Transverse colon (tissue), 4 donors: ENCODE measurements around the gene LRRK2. TPM values are rescaled to one million over a fixed set of nuclear protein-coding genes. Genes with fewer than 3 reads are reported as not detected.

Experiments
- DNase-seq: peaks from one replicate; pipeline ENCODE4 v3.0.0-alpha.2; 2019
- H3K27ac ChIP-seq, 4 donors: fragments of 200-600 bp; sonication (generic); 2 replicates each; pipeline ENCODE4 v1.5.1; 2016 to 2018; ENCODE audit warnings: inconsistent platforms in 4 of 4
- H3K27me3 ChIP-seq: fragments of 200-600 bp; sonication (generic); 2 replicates; pipeline ENCODE4 v1.5.1; 2017; ENCODE audit warnings: inconsistent platforms
- H3K36me3 ChIP-seq, 4 donors: fragments of 200-600 bp; sonication (generic); 2 replicates each; pipeline ENCODE4 v1.5.1; 2017 to 2019; ENCODE audit warnings: inconsistent platforms in 4 of 4
- H3K4me1 ChIP-seq, 4 donors: fragments of 200-600 bp; sonication (generic); 2 replicates each; pipeline ENCODE4 v1.5.1; 2017 to 2020; ENCODE audit warnings: inconsistent platforms in 4 of 4
- H3K4me3 ChIP-seq, 4 donors: fragments of 200-600 bp; sonication (generic); 1 replicate in 1 of 4; 2 replicates in 3 of 4; pipeline versions ENCODE4 v1.5.1 to v1.6.1; 2017 to 2019; ENCODE audit warnings: inconsistent platforms in 4 of 4
- H3K9me3 ChIP-seq, 2 donors: fragments of 200-600 bp; sonication (generic); 2 replicates each; pipeline ENCODE4 v1.5.1; 2017 to 2019; ENCODE audit warnings: inconsistent platforms in 2 of 2
- CTCF ChIP-seq, 5 experiments: fragments of 200-600 bp in 3 of 5; fragments of 450-650 bp in 2 of 5; sonication (generic) in 3 of 5; IDR thresholded peaks; 1 replicate in 2 of 5; 2 replicates in 3 of 5; pipeline ENCODE4 v1.5.1; 2016 to 2017; ENCODE audit warnings: antibody characterized with exemption in 5 of 5, inconsistent platforms in 3 of 5, mild to moderate bottlenecking in 2 of 5, moderate library complexity in 1 of 5
- EP300 ChIP-seq: sonication (generic); formaldehyde crosslinking; IDR thresholded peaks from one replicate; pipeline ENCODE4 v1.6.1; 2017; ENCODE audit warnings: antibody characterized with exemption, low read depth
- POLR2A ChIP-seq: fragments of 450-650 bp; IDR thresholded peaks from one replicate; pipeline ENCODE4 v1.6.1; 2016; ENCODE audit warnings: antibody characterized with exemption, mild to moderate bottlenecking, moderate library complexity
- POLR2AphosphoS5 ChIP-seq, 3 donors: sonication (generic); formaldehyde crosslinking; IDR thresholded peaks; one replicate each; pipeline ENCODE4 v1.6.1; 2016; ENCODE audit warnings: antibody characterized with exemption in 3 of 3
- WGBS, 2 donors: methylation state at CpG; one replicate each; pipeline ENCODE4 v1.1.5; 2018; ENCODE audit warnings: low coverage in 1 of 2; 5-methylcytosine and 5-hydroxymethylcytosine counted together
- in situ Hi-C, 4 donors: fragments of 200-750 bp; cut with MboI; loops; one replicate each; pipeline versions ENCODE4 v1.15.0 to v1.15.1; 2017; ENCODE audit warnings: low sequenced_read_pairs in 3 of 4, low pct_ligation_motif_present in 1 of 4, low pct_unique_long_range_greater_than_20kb in 1 of 4
- intact Hi-C: fragments of 100-400 bp; cut with DNase I; formaldehyde crosslinking; loops from one replicate; pipeline ENCODE4 v1.15.1; 2023; ENCODE audit warnings: low total_unique reads
- total RNA-seq, 4 donors: library from RNA; depleted of rRNA; stranded (reverse); fragments of >200 nt; gene quantifications; one replicate each; pipeline ENCODE4 v1.1.0, GENCODE V29; 2016

LRRK2 gene
- total RNA-seq, 4 donors from 2014 or later, result 1.9 to 30.8 (median 7.9) TPM

GRCh38 chr12:40286583-40286982, 61.8 kb downstream of the LRRK2 start:
- DNase-seq, result no peak
- Histone ChIP-seq H3K4me3 (no peak overlapping the region), H3K27me3 (no peaks in the 10 kb centered on the region), H3K36me3 (peaks cover 0 to 10% (median 0%) of the 10 kb centered on the region in 4 donors), H3K4me1 (no peaks in the 10 kb centered on the region), H3K9me3 (peaks cover 0 to 3% of the 10 kb centered on the region in 2 donors), H3K27ac (no peak overlapping the region)
- intact Hi-C loops (no loop called here), in situ Hi-C loops (no loop called here)
- no peak for TF ChIP-seq CTCF (IDR thresholded peaks at IDR 0.05)
- TF ChIP-seq POLR2AphosphoS5 (IDR thresholded peaks at IDR 0.05), result no peak
- TF ChIP-seq POLR2A, result no peak
- no peak for TF ChIP-seq EP300

DNA sequence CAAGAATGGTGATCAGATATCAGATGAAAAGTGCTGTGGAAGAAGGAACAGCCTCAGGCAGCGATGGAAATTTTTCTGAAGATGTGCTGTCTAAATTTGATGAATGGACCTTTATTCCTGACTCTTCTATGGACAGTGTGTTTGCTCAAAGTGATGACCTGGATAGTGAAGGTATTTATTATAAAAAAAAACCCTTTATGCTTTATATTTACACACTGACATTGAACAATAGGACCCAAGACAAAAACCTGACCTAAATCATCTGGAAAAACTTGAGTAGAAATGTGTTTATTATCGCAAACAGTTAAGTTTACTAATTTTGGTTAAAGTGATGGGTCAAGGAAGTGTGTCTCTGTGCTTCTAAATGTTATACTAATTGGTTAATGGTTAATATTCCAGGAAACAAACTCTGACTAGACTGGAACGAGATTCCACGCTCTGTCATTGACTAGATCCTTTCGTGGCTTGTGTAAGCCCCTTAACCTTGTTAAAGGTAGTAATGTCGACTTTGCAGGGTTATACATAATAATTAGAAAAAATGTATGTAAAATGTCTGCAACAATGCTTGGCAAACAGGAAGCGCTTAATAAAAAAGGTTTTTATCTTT, 62.7 kb downstream of the LRRK2 start:
- H3K9me3 ChIP-seq, result peaks cover 0 to 3% of the 10 kb centered on the region in 2 donors
- WGBS, 2 donors, result 84 to 87% methylated on average over 7 of the region's 7 CpGs
- H3K36me3 ChIP-seq, result peaks cover 0 to 10% (median 0%) of the 10 kb centered on the region in 4 donors
- TF ChIP-seq CTCF (IDR thresholded peaks at IDR 0.05), result no peak
- TF ChIP-seq POLR2A, result no peak
- TF ChIP-seq POLR2AphosphoS5 (IDR thresholded peaks at IDR 0.05), result no peak
- H3K27ac ChIP-seq, result no peak overlapping the region
- in situ Hi-C loops, result no loop called here
- DNase-seq, result no peak
- no peaks in the 10 kb centered on the region for H3K27me3 ChIP-seq
- no peaks in the 10 kb centered on the region for H3K4me1 ChIP-seq
- H3K4me3 ChIP-seq, result no peak overlapping the region
- intact Hi-C loops, result no loop called here

DNA sequence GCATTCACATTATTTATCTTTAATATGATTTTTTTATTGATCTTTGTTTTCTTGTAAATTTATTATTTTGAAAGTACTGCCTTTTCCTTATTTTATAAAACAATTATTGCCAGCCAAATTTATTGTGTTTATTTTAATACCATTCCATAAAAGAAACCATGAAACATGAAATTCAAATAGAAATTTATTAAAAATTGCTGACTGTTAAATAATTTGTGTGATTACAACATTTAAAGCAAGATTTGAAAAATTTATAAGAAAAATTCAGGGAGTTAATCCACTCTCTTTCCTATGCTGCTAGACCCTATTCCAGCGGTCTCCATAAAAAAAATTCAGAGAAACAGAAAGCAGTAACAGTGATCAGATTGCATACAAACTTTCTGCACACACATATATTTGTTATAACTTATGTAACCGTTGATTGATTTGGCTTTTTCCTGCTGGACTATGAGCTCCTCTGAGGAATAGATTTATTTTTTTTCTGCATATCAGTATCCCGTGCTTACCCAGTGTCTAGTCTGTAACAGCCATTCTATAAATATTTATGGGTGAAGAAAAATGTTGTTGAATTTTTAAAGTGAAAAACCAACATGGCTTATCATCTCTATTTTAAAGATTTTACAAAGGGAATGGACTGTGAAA, 68.1 kb downstream of the LRRK2 start:
- no peak for DNase-seq
- WGBS, 2 donors, result 53 to 84% methylated on average over 3 of the region's 3 CpGs
- no peak for TF ChIP-seq EP300
- no peak for TF ChIP-seq CTCF (IDR thresholded peaks at IDR 0.05)
- TF ChIP-seq POLR2AphosphoS5 (IDR thresholded peaks at IDR 0.05), result no peak
- TF ChIP-seq POLR2A, result no peak

DNA sequence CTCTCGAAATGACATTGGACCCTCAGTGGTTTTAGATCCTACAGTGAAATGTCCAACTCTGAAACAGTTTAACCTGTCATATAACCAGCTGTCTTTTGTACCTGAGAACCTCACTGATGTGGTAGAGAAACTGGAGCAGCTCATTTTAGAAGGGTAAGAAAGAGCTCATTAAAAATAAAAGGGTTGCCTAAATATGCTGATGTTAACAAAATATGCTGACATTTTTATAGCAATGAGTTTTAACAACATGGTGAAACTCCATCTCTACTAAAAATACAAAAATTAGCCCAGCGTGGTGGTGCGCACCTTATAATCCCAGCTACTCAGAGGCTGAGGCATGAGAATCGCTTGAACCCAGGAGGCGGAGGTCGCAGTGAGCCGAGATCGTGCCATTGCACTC, 73.5 kb downstream of the LRRK2 start:
- TF ChIP-seq CTCF (IDR thresholded peaks at IDR 0.05) (no peak), EP300 (no peak), POLR2AphosphoS5 (IDR thresholded peaks at IDR 0.05) (no peak), POLR2A (no peak)
- intact Hi-C loops, result no loop called here
- H3K27ac ChIP-seq, result no peak overlapping the region
- no peaks in the 10 kb centered on the region for H3K4me1 ChIP-seq
- no peaks in the 10 kb centered on the region for H3K9me3 ChIP-seq
- in situ Hi-C loops, result no loop called here
- no peak overlapping the region for H3K4me3 ChIP-seq
- H3K27me3 ChIP-seq, result no peaks in the 10 kb centered on the region
- peaks cover 0 to 1% (median 0%) of the 10 kb centered on the region in 4 donors for H3K36me3 ChIP-seq
- DNase-seq, result no peak
- WGBS, 2 donors, result 94 to 95% methylated on average over 8 of the region's 8 CpGs

More for the DNA sequence above, 68.1 kb downstream of the LRRK2 start:
- Histone ChIP-seq H3K4me3 (no peak overlapping the region), H3K27me3 (no peaks in the 10 kb centered on the region), H3K9me3 (peaks cover 0 to 3% of the 10 kb centered on the region in 2 donors), H3K36me3 (peaks cover 0 to 10% (median 0%) of the 10 kb centered on the region in 4 donors), H3K27ac (no peak overlapping the region), H3K4me1 (no peaks in the 10 kb centered on the region)
- in situ Hi-C loops (no loop called here), intact Hi-C loops (no loop called here)
